ENCODE results near the gene DBP.

DBP gene

GRCh38 chr19:48603449-48603848, 33.7 kb downstream of the DBP start:
- Histone ChIP-seq H3K36me3 (ENCODE audit: insufficient read depth, low read length) (no peaks in the 10 kb centered on the region; the same call in 1 of the 2 replicates), H3K4me1 (ENCODE audit: insufficient read depth, low read length, severe bottlenecking) (peaks cover under 1% of the 10 kb centered on the region), H3K9me3 (ENCODE audit: low read length) (no peaks in the 10 kb centered on the region), H4K20me1 (ENCODE audit: insufficient read depth, low read length) (no peaks in the 10 kb centered on the region), H2AFZ (ENCODE audit: low read length) (no peak overlapping the region), H3K79me2 (ENCODE audit: insufficient read depth, low read length) (no peaks in the 10 kb centered on the region), H3K9ac (ENCODE audit: low read length) (no peak overlapping the region), H3K9me2 (ENCODE audit: low read depth, low read length) (no peaks in the 10 kb centered on the region), H3F3A (ENCODE audit: insufficient read depth, low read length) (no peaks in the 10 kb centered on the region), H3K27ac (ENCODE audit: low read depth, low read length, poor library complexity, severe bottlenecking) (no peak overlapping the region), H3K4me2 (ENCODE audit: low read length) (no peak overlapping the region), H3K27me3 (ENCODE audit: insufficient read depth, low read length) (no peaks in the 10 kb centered on the region; the same call in 1 of the 2 replicates), H3K4me3 (ENCODE audit: low read depth, low read length, poor library complexity, severe bottlenecking) (no peak overlapping the region)
- no peak for TF ChIP-seq CTCF (IDR thresholded peaks at IDR 0.05; ENCODE audit: low read length)
- no peak for TF ChIP-seq EZH2 (IDR thresholded peaks at IDR 0.05; ENCODE audit: borderline replicate concordance, low read length)

- Histone ChIP-seq H3K27ac (ENCODE audit: low read depth, low read length, poor library complexity, severe bottlenecking) (no peak overlapping the region), H3K9me3 (ENCODE audit: low read length) (no peaks in the 10 kb centered on the region), H3K27me3 (ENCODE audit: insufficient read depth, low read length) (peaks cover 1% of the 10 kb centered on the region; the same call in 1 of the 2 replicates), H3K4me2 (ENCODE audit: low read length) (no peak overlapping the region), H3F3A (ENCODE audit: insufficient read depth, low read length) (no peaks in the 10 kb centered on the region), H3K9ac (ENCODE audit: low read length) (no peak overlapping the region), H3K4me1 (ENCODE audit: insufficient read depth, low read length, severe bottlenecking) (no peaks in the 10 kb centered on the region), H2AFZ (ENCODE audit: low read length) (no peak overlapping the region), H3K36me3 (ENCODE audit: insufficient read depth, low read length) (no peaks in the 10 kb centered on the region; the same call in 1 of the 2 replicates), H3K4me3 (ENCODE audit: low read depth, low read length, poor library complexity, severe bottlenecking) (no peak overlapping the region), H4K20me1 (ENCODE audit: insufficient read depth, low read length) (no peaks in the 10 kb centered on the region), H3K79me2 (ENCODE audit: insufficient read depth, low read length) (no peaks in the 10 kb centered on the region), H3K9me2 (ENCODE audit: low read depth, low read length) (no peaks in the 10 kb centered on the region)
- TF ChIP-seq EZH2 (IDR thresholded peaks at IDR 0.05; ENCODE audit: borderline replicate concordance, low read length) (no peak), CTCF (IDR thresholded peaks at IDR 0.05; ENCODE audit: low read length) (no peak)
These were observed 34.2 kb downstream of the DBP start for GRCh38 chr19:48603001-48603400.

GRCh38 chr19:48600679-48601417, 36.3 kb downstream of the DBP start:
- no peak overlapping the region for H3K4me3 ChIP-seq (ENCODE audit: low read depth, low read length, poor library complexity, severe bottlenecking)
- no peak overlapping the region for H3K27ac ChIP-seq (ENCODE audit: low read depth, low read length, poor library complexity, severe bottlenecking)
- H3K9ac ChIP-seq (ENCODE audit: low read length): no peak overlapping the region
- H4K20me1 ChIP-seq (ENCODE audit: insufficient read depth, low read length): no peaks in the 10 kb centered on the region
- no peaks in the 10 kb centered on the region for H3F3A ChIP-seq (ENCODE audit: insufficient read depth, low read length)
- no peaks in the 10 kb centered on the region; the same call in 1 of the 2 replicates for H3K36me3 ChIP-seq (ENCODE audit: insufficient read depth, low read length)
- no peaks in the 10 kb centered on the region for H3K79me2 ChIP-seq (ENCODE audit: insufficient read depth, low read length)
- H3K4me2 ChIP-seq (ENCODE audit: low read length): no peak overlapping the region
- H3K9me2 ChIP-seq (ENCODE audit: low read depth, low read length): no peaks in the 10 kb centered on the region
- H3K4me1 ChIP-seq (ENCODE audit: insufficient read depth, low read length, severe bottlenecking): peaks cover 9% of the 10 kb centered on the region
- peaks cover 4% of the 10 kb centered on the region; the same call in 1 of the 2 replicates for H3K27me3 ChIP-seq (ENCODE audit: insufficient read depth, low read length)
- no peak overlapping the region for H2AFZ ChIP-seq (ENCODE audit: low read length)
- no peak for TF ChIP-seq EZH2 (IDR thresholded peaks at IDR 0.05; ENCODE audit: borderline replicate concordance, low read length)
- no peaks in the 10 kb centered on the region for H3K9me3 ChIP-seq (ENCODE audit: low read length)

All from OCI-LY1 (cell line).